Neural cell (in vitro differentiated cells): Measurements from ENCODE around the gene RBM4B. TPM values are rescaled to one million over a fixed set of nuclear protein-coding genes. Genes with fewer than 3 reads are reported as not detected.

ENCODE experiments used
- H2AFZ ChIP-seq: fragments of 200-600, 300-800 bp; sonication (generic), shearing (Covaris generic); 2 replicates; pipeline ENCODE4 v1.6.0; 2014; ENCODE audit warnings: low read depth, mild to moderate bottlenecking, antibody characterized with exemption, low read length, moderate library complexity
- H3F3A ChIP-seq: fragments of 200-600 bp; shearing (Covaris generic); 2 replicates; pipeline ENCODE4 v1.6.1; 2016; ENCODE audit warnings: mild to moderate bottlenecking, moderate library complexity, mixed read lengths, antibody characterized with exemption, low read length; ENCODE audit not compliant: insufficient read depth, poor library complexity, severe bottlenecking
- H3K27ac ChIP-seq: fragments of 200-600, 300-800 bp; sonication (generic), shearing (Covaris generic); 2 replicates; pipeline ENCODE4 v1.5.1; 2014; ENCODE audit warnings: mild to moderate bottlenecking, low read length, moderate library complexity
- H3K27me3 ChIP-seq: fragments of 300-800, 200-600 bp; sonication (generic), shearing (Covaris generic); 2 replicates; pipeline ENCODE4 v1.6.0; 2014; ENCODE audit warnings: mild to moderate bottlenecking, low read depth, low read length, moderate library complexity; ENCODE audit not compliant: insufficient read depth
- H3K36me3 ChIP-seq: fragments of 300-800, 200-600 bp; sonication (generic), shearing (Covaris generic); 2 replicates; pipeline ENCODE4 v1.5.1; 2014; ENCODE audit warnings: mild to moderate bottlenecking, antibody characterized with exemption, low read length, moderate library complexity; ENCODE audit not compliant: insufficient read depth
- H3K4me2 ChIP-seq: fragments of 300-800, 200-600 bp; sonication (generic), shearing (Covaris generic); 2 replicates; pipeline ENCODE4 v1.6.0; 2014; ENCODE audit warnings: mild to moderate bottlenecking, low read length
- H3K4me3 ChIP-seq: fragments of 300-800, 200-600 bp; sonication (generic), shearing (Covaris generic); 2 replicates; pipeline ENCODE4 v1.5.1; 2014; ENCODE audit warnings: mild to moderate bottlenecking, low read length, moderate library complexity
- H3K79me2 ChIP-seq: fragments of 200-600 bp; shearing (Covaris generic); replicated peaks from 2 replicates; pipeline ENCODE4 v1.6.0; 2014; ENCODE audit warnings: mild to moderate bottlenecking, low read length, moderate library complexity; ENCODE audit not compliant: insufficient read depth
- H3K9ac ChIP-seq: fragments of 300-800, 200-600 bp; sonication (generic), shearing (Covaris generic); 2 replicates; pipeline ENCODE4 v1.6.1; 2016; ENCODE audit warnings: mild to moderate bottlenecking, low read length, mixed read lengths
- H3K9me2 ChIP-seq: fragments of 200-600 bp; shearing (Covaris generic); 2 replicates; pipeline ENCODE4 v1.6.1; 2016; ENCODE audit warnings: mild to moderate bottlenecking, low read length, mixed read lengths; ENCODE audit not compliant: insufficient read depth
- H3K9me3 ChIP-seq: fragments of 200-600, 300-800 bp; sonication (generic), shearing (Covaris generic); 2 replicates; pipeline ENCODE4 v1.6.1; 2016; ENCODE audit warnings: mild to moderate bottlenecking, mixed run types, low read length, moderate library complexity, mixed read lengths
- H4K20me1 ChIP-seq: fragments of 200-600 bp; shearing (Covaris generic); 2 replicates; pipeline ENCODE4 v1.6.1; 2016; ENCODE audit warnings: mild to moderate bottlenecking, mixed run types; ENCODE audit not compliant: insufficient read depth
- CTCF ChIP-seq: fragments of 450-650 bp; IDR thresholded peaks from 2 replicates; pipeline ENCODE4 v1.5.1; 2014; ENCODE audit warnings: antibody characterized with exemption, mild to moderate bottlenecking, moderate library complexity; ENCODE audit not compliant: poor library complexity, severe bottlenecking
- EP300 ChIP-seq: fragments of 450-650 bp; conservative IDR thresholded peaks from 2 replicates; pipeline ENCODE4 v1.6.1; 2014; ENCODE audit warnings: antibody characterized with exemption, mild to moderate bottlenecking, moderate library complexity; ENCODE audit not compliant: poor library complexity, severe bottlenecking
- EZH2 ChIP-seq: fragments of 200-600, 300-800 bp; shearing (Covaris generic), sonication (generic); IDR thresholded peaks from 2 replicates; pipeline ENCODE4 v1.6.1; 2014; ENCODE audit warnings: antibody characterized with exemption, low read length, borderline replicate concordance, mild to moderate bottlenecking; ENCODE audit not compliant: insufficient read depth, poor library complexity, severe bottlenecking
- MXI1 ChIP-seq: fragments of 450-650 bp; conservative IDR thresholded peaks from 2 replicates; pipeline ENCODE4 v1.6.1; 2014; ENCODE audit warnings: antibody characterized with exemption, mild to moderate bottlenecking; ENCODE audit not compliant: poor library complexity, severe bottlenecking
- POLR2AphosphoS5 ChIP-seq: IDR thresholded peaks from 2 replicates; pipeline ENCODE4 v1.6.1; 2012
- RAD21 ChIP-seq: fragments of 450-650 bp; conservative IDR thresholded peaks from 2 replicates; pipeline ENCODE4 v1.6.1; 2014; ENCODE audit warnings: antibody characterized with exemption, mild to moderate bottlenecking, moderate library complexity
- SMC3 ChIP-seq: fragments of 450-650 bp; conservative IDR thresholded peaks from 2 replicates; pipeline ENCODE4 v1.6.1; 2014; ENCODE audit warnings: antibody characterized with exemption, mild to moderate bottlenecking, moderate library complexity; ENCODE audit not compliant: poor library complexity
- TAF1 ChIP-seq: IDR thresholded peaks from 2 replicates; pipeline ENCODE4 v1.6.1; 2012; ENCODE audit warnings: low read depth
- polyA plus RNA-seq: library from polyadenylated mRNA; depleted of rRNA; stranded (reverse); fragments of >200 nt; gene quantifications from 2 replicates; pipeline ENCODE4 v1.2.3, GENCODE V29; 2014
- TF ChIP-seq, protein P1 (sequence below): IDR thresholded peaks from 2 replicates; pipeline ENCODE4 v1.6.1; 2012; ENCODE audit warnings: borderline replicate concordance

RBM4B gene
- polyA plus RNA-seq, 1 donor from 2014 or later: 197 TPM

DNA sequence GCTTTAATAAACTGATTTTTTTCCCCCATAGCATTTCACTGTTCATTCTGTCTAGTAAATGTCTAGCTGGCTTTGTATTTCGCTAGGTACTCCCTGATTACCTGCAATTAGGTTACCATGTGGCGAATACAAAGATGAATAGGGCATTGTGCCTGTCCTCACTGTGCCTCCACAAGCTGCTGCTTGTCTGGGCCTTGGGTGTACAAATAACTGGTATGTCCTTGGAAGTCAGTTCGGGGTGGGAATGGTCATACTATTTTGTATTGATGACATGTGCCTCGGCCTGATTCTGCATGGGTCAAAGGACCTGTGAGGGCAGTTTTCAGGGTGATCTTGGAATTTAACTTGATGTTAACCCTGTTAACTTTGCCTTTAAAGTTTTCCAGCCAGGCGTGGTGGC, 27.8 kb downstream of the RBM4B start:
- no peak overlapping the region for H2AFZ ChIP-seq
- no peak overlapping the region for H3K9ac ChIP-seq
- no peak for TF ChIP-seq EP300
- TF ChIP-seq TAF1: no peak
- TF ChIP-seq CTCF: no peak
- TF ChIP-seq, protein P1, sequence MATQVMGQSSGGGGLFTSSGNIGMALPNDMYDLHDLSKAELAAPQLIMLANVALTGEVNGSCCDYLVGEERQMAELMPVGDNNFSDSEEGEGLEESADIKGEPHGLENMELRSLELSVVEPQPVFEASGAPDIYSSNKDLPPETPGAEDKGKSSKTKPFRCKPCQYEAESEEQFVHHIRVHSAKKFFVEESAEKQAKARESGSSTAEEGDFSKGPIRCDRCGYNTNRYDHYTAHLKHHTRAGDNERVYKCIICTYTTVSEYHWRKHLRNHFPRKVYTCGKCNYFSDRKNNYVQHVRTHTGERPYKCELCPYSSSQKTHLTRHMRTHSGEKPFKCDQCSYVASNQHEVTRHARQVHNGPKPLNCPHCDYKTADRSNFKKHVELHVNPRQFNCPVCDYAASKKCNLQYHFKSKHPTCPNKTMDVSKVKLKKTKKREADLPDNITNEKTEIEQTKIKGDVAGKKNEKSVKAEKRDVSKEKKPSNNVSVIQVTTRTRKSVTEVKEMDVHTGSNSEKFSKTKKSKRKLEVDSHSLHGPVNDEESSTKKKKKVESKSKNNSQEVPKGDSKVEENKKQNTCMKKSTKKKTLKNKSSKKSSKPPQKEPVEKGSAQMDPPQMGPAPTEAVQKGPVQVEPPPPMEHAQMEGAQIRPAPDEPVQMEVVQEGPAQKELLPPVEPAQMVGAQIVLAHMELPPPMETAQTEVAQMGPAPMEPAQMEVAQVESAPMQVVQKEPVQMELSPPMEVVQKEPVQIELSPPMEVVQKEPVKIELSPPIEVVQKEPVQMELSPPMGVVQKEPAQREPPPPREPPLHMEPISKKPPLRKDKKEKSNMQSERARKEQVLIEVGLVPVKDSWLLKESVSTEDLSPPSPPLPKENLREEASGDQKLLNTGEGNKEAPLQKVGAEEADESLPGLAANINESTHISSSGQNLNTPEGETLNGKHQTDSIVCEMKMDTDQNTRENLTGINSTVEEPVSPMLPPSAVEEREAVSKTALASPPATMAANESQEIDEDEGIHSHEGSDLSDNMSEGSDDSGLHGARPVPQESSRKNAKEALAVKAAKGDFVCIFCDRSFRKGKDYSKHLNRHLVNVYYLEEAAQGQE: no peak
- no peak for TF ChIP-seq RAD21
- TF ChIP-seq MXI1: no peak
- no peak for TF ChIP-seq SMC3
- no peak for TF ChIP-seq POLR2AphosphoS5
- no peak for TF ChIP-seq EZH2
- H3K36me3 ChIP-seq: peaks cover 10% of the 10 kb centered on the region
- peaks cover 33% of the 10 kb centered on the region for H4K20me1 ChIP-seq
- H3K27me3 ChIP-seq: no peaks in the 10 kb centered on the region
- no peaks in the 10 kb centered on the region for H3K9me3 ChIP-seq
- no peak overlapping the region for H3K4me3 ChIP-seq
- no peaks in the 10 kb centered on the region for H3F3A ChIP-seq
- H3K79me2 ChIP-seq: peaks cover 79% of the 10 kb centered on the region
- H3K4me2 ChIP-seq: no peak overlapping the region
- no peak overlapping the region for H3K27ac ChIP-seq
- H3K9me2 ChIP-seq: no peaks in the 10 kb centered on the region

DNA sequence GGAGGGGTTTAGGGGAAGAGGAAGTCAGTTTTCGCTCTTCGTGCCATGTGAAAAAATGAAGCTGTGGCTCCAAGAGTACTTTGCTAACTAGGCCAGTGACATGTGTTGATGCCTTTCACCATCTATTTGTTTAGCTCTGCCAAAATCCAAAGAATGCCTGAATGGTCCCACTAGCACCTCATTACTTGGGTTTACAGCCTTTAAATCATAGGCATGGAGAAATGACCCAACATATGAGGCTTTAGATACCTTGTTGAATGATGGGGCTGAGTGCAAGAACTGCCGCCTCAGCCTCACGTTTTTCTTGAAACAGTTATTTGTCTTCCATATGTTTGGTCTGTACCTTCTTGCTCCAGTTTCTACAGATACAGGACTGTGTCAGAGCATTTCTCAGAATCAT, 30.9 kb downstream of the RBM4B start:
- H3K27ac ChIP-seq: no peak overlapping the region
- H3K36me3 ChIP-seq: peaks cover 21% of the 10 kb centered on the region
- peaks cover 90% of the 10 kb centered on the region for H3K79me2 ChIP-seq
- H3K9me3 ChIP-seq: no peaks in the 10 kb centered on the region
- peaks cover 64% of the 10 kb centered on the region for H4K20me1 ChIP-seq
- peak overlapping the region; percentile 75 for H3K4me3 ChIP-seq
- no peak overlapping the region for H3K4me2 ChIP-seq
- H3K9ac ChIP-seq: no peak overlapping the region
- H3K27me3 ChIP-seq: no peaks in the 10 kb centered on the region
- no peak overlapping the region for H2AFZ ChIP-seq
- H3F3A ChIP-seq: no peaks in the 10 kb centered on the region
- H3K9me2 ChIP-seq: no peaks in the 10 kb centered on the region
- TF ChIP-seq CTCF (no peak), RAD21 (no peak), EP300 (no peak), SMC3 (no peak)
